WERI-Rb-1 (cell line): ENCODE results near the gene CAMTA1.
A peak's percentile ranks its signal among the peaks of the same experiment; 100 is the strongest.

Source experiments
- DNase-seq: peaks from one replicate; pipeline ENCODE4 v3.0.0-alpha.2; 2020
- H3K27ac ChIP-seq: fragments of 250-450 bp; sonication (Bioruptor Pico); 2 replicates; pipeline ENCODE4 v1.5.1; 2020; ENCODE audit warnings: mild to moderate bottlenecking, moderate library complexity
- H3K27me3 ChIP-seq: fragments of 250-450 bp; sonication (Bioruptor Pico); 2 replicates; pipeline ENCODE4 v1.5.1; 2021; ENCODE audit warnings: mild to moderate bottlenecking, low read depth, moderate library complexity; ENCODE audit not compliant: insufficient read depth, severe bottlenecking
- H3K36me3 ChIP-seq: fragments of 250-450 bp; sonication (Bioruptor Pico); 2 replicates; pipeline ENCODE4 v1.5.1; 2020; ENCODE audit warnings: mild to moderate bottlenecking, moderate library complexity
- H3K4me3 ChIP-seq: 2 replicates; pipeline ENCODE4 v1.5.1; 2011; ENCODE audit warnings: low read depth, mild to moderate bottlenecking, control low read depth, low read length
- H3K9me3 ChIP-seq: fragments of 250-450 bp; sonication (Bioruptor Pico); 2 replicates; pipeline ENCODE4 v1.5.1; 2021; ENCODE audit warnings: mild to moderate bottlenecking, moderate library complexity; ENCODE audit not compliant: severe bottlenecking
- TF ChIP-seq, protein P1 (sequence below): IDR thresholded peaks from 2 replicates; pipeline ENCODE4 v1.5.1; 2011; ENCODE audit warnings: low read depth, mild to moderate bottlenecking, control low read depth, inconsistent platforms, low read length

CAMTA1 gene

GRCh38 chr1:7225711-7226505 lies 440.7 kb downstream of the CAMTA1 start:
- no peaks in the 10 kb centered on the region for H3K27me3 ChIP-seq
- DNase-seq, result no peak
- no peaks in the 10 kb centered on the region for H3K9me3 ChIP-seq
- H3K27ac ChIP-seq, result no peak overlapping the region
- H3K4me3 ChIP-seq, result no peak overlapping the region
- TF ChIP-seq, protein P1, sequence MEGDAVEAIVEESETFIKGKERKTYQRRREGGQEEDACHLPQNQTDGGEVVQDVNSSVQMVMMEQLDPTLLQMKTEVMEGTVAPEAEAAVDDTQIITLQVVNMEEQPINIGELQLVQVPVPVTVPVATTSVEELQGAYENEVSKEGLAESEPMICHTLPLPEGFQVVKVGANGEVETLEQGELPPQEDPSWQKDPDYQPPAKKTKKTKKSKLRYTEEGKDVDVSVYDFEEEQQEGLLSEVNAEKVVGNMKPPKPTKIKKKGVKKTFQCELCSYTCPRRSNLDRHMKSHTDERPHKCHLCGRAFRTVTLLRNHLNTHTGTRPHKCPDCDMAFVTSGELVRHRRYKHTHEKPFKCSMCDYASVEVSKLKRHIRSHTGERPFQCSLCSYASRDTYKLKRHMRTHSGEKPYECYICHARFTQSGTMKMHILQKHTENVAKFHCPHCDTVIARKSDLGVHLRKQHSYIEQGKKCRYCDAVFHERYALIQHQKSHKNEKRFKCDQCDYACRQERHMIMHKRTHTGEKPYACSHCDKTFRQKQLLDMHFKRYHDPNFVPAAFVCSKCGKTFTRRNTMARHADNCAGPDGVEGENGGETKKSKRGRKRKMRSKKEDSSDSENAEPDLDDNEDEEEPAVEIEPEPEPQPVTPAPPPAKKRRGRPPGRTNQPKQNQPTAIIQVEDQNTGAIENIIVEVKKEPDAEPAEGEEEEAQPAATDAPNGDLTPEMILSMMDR, result no peak
- H3K36me3 ChIP-seq, result no peaks in the 10 kb centered on the region

DNA sequence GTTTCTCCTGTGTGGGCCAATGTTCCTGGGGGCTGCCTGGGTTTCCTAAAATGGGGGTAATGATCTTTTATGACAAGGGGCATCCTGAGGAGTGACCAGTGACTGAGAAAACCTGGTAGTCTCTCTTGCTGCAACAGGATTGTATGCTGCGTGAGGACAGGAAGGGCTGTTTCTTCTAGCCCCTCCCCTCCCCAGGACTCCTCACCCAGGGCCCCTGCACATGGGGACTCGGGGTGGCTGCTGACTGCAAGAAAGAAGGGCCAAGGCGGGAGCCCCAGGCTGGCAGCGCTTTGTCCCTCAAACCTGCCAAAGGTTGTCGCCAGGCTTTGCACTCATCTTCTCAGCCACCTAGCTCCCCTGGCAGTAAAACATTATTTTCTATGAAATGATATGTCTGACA lies 442.4 kb downstream of the CAMTA1 start:
- H3K4me3 ChIP-seq, result no peak overlapping the region
- no peak overlapping the region for H3K27ac ChIP-seq
- H3K27me3 ChIP-seq, result no peaks in the 10 kb centered on the region
- DNase-seq, result no peak
- no peaks in the 10 kb centered on the region for H3K36me3 ChIP-seq
- H3K9me3 ChIP-seq, result no peaks in the 10 kb centered on the region
- TF ChIP-seq, protein P1, result no peak

DNA sequence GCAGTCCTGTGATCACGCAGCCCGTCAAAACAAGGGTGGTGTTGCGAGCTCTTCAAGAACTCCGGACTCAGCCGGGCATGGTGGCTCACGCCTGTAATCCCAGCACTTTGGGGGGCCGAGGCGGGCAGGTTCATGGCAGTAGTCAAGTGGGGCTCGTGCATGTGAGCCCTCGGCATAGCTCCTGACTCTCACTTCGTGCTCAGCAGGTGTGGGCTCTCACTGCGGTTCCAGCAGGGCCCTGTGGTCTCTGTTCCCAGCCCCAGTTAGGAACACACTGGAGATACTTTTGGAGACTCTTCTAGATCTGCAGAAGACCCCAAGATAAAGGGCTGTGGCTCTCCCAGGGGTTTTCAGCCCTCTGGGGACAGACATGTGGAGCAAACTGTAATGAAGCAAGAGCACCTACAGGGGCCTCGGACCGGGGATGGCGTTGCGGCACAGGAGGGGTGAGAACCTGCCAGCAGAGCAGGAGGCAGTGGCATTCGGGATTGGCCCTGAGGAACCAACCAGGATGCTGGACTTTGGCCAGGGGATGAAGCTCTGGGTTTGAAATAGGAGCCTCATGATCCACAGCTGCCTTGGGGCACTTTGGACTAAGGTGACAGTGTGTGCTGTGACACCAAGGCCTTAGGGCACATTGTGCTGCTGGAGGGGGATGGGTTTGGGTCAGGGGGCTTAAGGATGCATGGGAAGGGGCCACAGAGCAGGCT lies 443.2 kb downstream of the CAMTA1 start:
- no peak for DNase-seq
- Histone ChIP-seq H3K36me3 (no peaks in the 10 kb centered on the region), H3K9me3 (no peaks in the 10 kb centered on the region), H3K4me3 (no peak overlapping the region), H3K27me3 (no peaks in the 10 kb centered on the region), H3K27ac (peak overlapping the region; percentile 26; the same call in 1 of the 2 replicates)
- TF ChIP-seq, protein P1, result no peak

DNA sequence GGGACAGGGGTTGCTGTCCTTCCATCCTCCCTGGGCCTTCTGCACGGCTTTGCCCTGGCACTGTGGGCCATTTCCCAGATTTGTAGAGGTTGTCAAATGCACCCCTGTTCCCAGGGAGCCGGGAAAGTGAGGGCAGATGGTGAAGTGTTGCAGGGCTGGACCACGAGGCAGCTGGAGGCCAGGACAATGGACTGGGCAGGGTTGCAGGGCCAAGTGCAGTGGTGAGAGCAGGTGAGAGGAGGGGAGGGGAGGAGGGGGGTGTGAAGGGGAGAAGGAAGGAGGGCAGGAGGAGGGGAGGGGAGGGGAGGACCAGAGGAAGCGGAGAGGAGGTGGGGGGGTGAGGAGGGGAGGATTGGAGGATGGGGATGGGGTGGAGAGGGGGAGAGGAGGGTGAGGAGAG lies 443.9 kb downstream of the CAMTA1 start:
- Histone ChIP-seq H3K4me3 (no peak overlapping the region), H3K27me3 (no peaks in the 10 kb centered on the region), H3K9me3 (no peaks in the 10 kb centered on the region), H3K27ac (peak overlapping the region; percentile 26; the same call in 1 of the 2 replicates), H3K36me3 (no peaks in the 10 kb centered on the region)
- DNase-seq, result peak; percentile 46
- TF ChIP-seq, protein P1, result no peak

GRCh38 chr1:7229696-7230631 lies 444.7 kb downstream of the CAMTA1 start:
- Histone ChIP-seq H3K9me3 (no peaks in the 10 kb centered on the region), H3K4me3 (no peak overlapping the region), H3K27me3 (no peaks in the 10 kb centered on the region), H3K27ac (peak overlapping the region; percentile 80), H3K36me3 (no peaks in the 10 kb centered on the region)
- TF ChIP-seq, protein P1, result no peak
- peak; percentile 69 for DNase-seq
